Measurements from ENCODE around the gene MMP21.

DNA sequence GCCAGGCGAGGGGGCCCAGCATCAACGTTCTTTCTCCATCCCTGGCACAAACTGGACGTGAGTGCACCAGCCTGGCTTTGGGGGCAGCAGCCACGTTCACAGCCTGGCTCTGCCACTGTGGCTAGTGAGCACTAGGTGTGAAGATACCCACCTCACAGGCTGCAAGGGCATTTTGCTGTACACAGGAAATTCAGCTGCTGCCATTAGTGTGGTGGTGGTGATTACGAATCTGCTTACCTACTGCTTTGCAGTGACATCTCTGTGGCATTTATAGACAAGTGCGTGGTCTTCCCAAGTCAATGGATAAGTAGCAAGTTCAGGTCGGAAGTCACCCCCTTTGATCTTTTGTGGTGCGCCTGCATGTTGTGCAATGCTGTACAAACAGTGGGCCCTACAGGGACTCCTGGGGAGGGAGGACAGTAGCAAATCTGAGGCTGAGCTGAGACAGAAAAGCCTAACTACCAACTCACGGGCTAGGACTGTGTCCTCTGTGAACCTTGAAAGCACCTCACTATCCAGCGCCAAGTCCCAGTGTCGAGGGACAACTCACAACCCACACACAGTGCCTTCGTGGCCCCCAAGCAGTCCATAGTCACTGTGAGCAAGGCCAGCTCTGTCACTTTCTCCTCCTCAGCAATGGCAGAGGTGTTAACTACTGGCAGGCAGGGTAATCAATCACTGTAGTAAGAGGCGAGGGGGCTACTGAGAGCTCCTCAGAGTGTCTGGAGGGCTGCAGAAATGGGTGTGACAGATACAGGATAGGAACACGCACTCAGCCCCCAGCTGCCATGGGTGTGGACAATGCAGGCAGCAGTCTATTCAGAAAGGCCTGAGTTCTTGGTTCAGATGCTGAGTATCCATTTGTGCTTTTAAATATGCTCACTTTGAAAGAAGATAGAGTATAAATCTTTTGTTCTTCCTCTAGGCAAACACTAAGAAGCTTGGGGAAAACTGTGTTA, 17.0 kb upstream of the MMP21 start:
- TF ChIP-seq, protein P1, sequence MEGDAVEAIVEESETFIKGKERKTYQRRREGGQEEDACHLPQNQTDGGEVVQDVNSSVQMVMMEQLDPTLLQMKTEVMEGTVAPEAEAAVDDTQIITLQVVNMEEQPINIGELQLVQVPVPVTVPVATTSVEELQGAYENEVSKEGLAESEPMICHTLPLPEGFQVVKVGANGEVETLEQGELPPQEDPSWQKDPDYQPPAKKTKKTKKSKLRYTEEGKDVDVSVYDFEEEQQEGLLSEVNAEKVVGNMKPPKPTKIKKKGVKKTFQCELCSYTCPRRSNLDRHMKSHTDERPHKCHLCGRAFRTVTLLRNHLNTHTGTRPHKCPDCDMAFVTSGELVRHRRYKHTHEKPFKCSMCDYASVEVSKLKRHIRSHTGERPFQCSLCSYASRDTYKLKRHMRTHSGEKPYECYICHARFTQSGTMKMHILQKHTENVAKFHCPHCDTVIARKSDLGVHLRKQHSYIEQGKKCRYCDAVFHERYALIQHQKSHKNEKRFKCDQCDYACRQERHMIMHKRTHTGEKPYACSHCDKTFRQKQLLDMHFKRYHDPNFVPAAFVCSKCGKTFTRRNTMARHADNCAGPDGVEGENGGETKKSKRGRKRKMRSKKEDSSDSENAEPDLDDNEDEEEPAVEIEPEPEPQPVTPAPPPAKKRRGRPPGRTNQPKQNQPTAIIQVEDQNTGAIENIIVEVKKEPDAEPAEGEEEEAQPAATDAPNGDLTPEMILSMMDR (IDR thresholded peaks at IDR 0.05 in 8 of 11, conservative IDR thresholded peaks at IDR 0.05 in 3 of 11), result no peak
- TF ChIP-seq POLR2A (IDR thresholded peaks at IDR 0.05) (no peak), POLR2AphosphoS5 (IDR thresholded peaks at IDR 0.05) (no peak)
